Neuronal stem cell (in vitro differentiated cells): Measurements from ENCODE around the gene RPRD2.

Experiments
- DNase-seq: peaks from one replicate; pipeline ENCODE4 v3.0.0-alpha.2; 2013; ENCODE audit warnings: low spot score
- H2AFZ ChIP-seq: one replicate; pipeline ENCODE4 v1.6.1; 2013; ENCODE audit warnings: mild to moderate bottlenecking, low read length, inconsistent platforms
- H2AK5ac ChIP-seq: 2 replicates; pipeline ENCODE4 v1.6.1; 2013; ENCODE audit warnings: low read depth, mild to moderate bottlenecking, inconsistent platforms, low read length, moderate library complexity, mixed read lengths
- H2BK120ac ChIP-seq: 2 replicates; pipeline ENCODE4 v1.6.1; 2013; ENCODE audit warnings: low read depth, mild to moderate bottlenecking, inconsistent platforms, low read length, moderate library complexity, mixed read lengths
- H2BK12ac ChIP-seq: one replicate; pipeline ENCODE4 v1.6.1; 2013; ENCODE audit warnings: low read length, inconsistent platforms
- H2BK15ac ChIP-seq: 2 replicates; pipeline ENCODE4 v1.6.1; 2013; ENCODE audit warnings: mild to moderate bottlenecking, low read length, inconsistent platforms, mixed read lengths
- H2BK5ac ChIP-seq: one replicate; pipeline ENCODE4 v1.6.1; 2013; ENCODE audit warnings: inconsistent platforms, mild to moderate bottlenecking, low read length, moderate library complexity
- H3K14ac ChIP-seq: one replicate; pipeline ENCODE4 v1.6.1; 2013; ENCODE audit warnings: low read length, inconsistent platforms
- H3K18ac ChIP-seq: 2 replicates; pipeline ENCODE4 v1.6.1; 2013; ENCODE audit warnings: low read length, inconsistent platforms
- H3K23ac ChIP-seq: 2 replicates; pipeline ENCODE4 v1.6.1; 2013; ENCODE audit warnings: low read depth, mild to moderate bottlenecking, mixed read lengths, low read length, inconsistent platforms; ENCODE audit not compliant: poor library complexity
- H3K27ac ChIP-seq: replicated peaks from 3 replicates; pipeline ENCODE4 v1.5.1; 2013; ENCODE audit warnings: low read length, inconsistent platforms
- H3K27me3 ChIP-seq, 3 experiments: 2 replicates each; pipeline ENCODE4 v1.6.1; 2013; ENCODE audit warnings: low read length in 3 of 3, mild to moderate bottlenecking in 2 of 3, inconsistent platforms in 1 of 3, low read depth in 1 of 3, mixed read lengths in 1 of 3, moderate library complexity in 1 of 3; ENCODE audit not compliant: control insufficient read depth in 3 of 3, insufficient read depth in 3 of 3
- H3K36me3 ChIP-seq, 2 donors: replicated peaks in 1 of 2; 2 replicates each; pipeline ENCODE4 v1.6.1; 2013; ENCODE audit warnings: low read length in 2 of 2; ENCODE audit not compliant: control insufficient read depth in 2 of 2, insufficient read depth in 2 of 2
- H3K4ac ChIP-seq: 2 replicates; pipeline ENCODE4 v1.6.1; 2013; ENCODE audit warnings: inconsistent platforms, mild to moderate bottlenecking, low read length, moderate library complexity
- H3K4me1 ChIP-seq, 2 donors: 1 replicate in 1 of 2; 2 replicates in 1 of 2; pipeline ENCODE4 v1.6.1; 2013; ENCODE audit warnings: low read length in 2 of 2, low read depth in 1 of 2; ENCODE audit not compliant: control insufficient read depth in 2 of 2, insufficient read depth in 1 of 2
- H3K4me2 ChIP-seq: one replicate; pipeline ENCODE4 v1.6.1; 2013; ENCODE audit warnings: mild to moderate bottlenecking, low read length, inconsistent platforms; ENCODE audit not compliant: insufficient read depth, poor library complexity, severe bottlenecking
- H3K4me3 ChIP-seq, 2 donors: 2 replicates each; pipeline ENCODE4 v1.5.1; 2013; ENCODE audit warnings: low read length in 2 of 2, mild to moderate bottlenecking in 2 of 2, inconsistent platforms in 1 of 2, moderate library complexity in 1 of 2
- H3K79me1 ChIP-seq: one replicate; pipeline ENCODE4 v1.6.1; 2013; ENCODE audit warnings: low read depth, mild to moderate bottlenecking, inconsistent platforms, low read length, moderate library complexity
- H3K9ac ChIP-seq: one replicate; pipeline ENCODE4 v1.6.1; 2013; ENCODE audit warnings: mild to moderate bottlenecking, low read depth, low read length, inconsistent platforms; ENCODE audit not compliant: poor library complexity
- H3K9me3 ChIP-seq, 2 donors: replicated peaks in 1 of 2; 2 replicates each; pipeline versions ENCODE3 to v1.6.1; 2013; ENCODE audit warnings: low read length in 2 of 2, mild to moderate bottlenecking in 2 of 2, inconsistent platforms in 1 of 2, low read depth in 1 of 2, mixed read lengths in 1 of 2, moderate library complexity in 1 of 2; ENCODE audit not compliant: control insufficient read depth in 2 of 2, insufficient read depth in 1 of 2
- H4K8ac ChIP-seq: one replicate; pipeline ENCODE4 v1.6.1; 2013; ENCODE audit warnings: low read depth, mild to moderate bottlenecking, inconsistent platforms, low read length, moderate library complexity
- H4K91ac ChIP-seq: one replicate; pipeline ENCODE4 v1.6.1; 2013; ENCODE audit warnings: low read length, low read depth, mild to moderate bottlenecking, inconsistent platforms; ENCODE audit not compliant: poor library complexity
- WGBS, 2 donors: extraction: QIAGEN DNeasy Blood & Tissue Kit; methylation state at CpG; one replicate each; pipeline ENCODE4 v1.1.7; 2013; ENCODE audit warnings: missing lambda C conversion rate in 2 of 2, mixed read lengths in 1 of 2; ENCODE audit not compliant: insufficient read length in 2 of 2, insufficient replicate concordance in 1 of 2; ENCODE audit errors: extremely low coverage in 2 of 2; 5-methylcytosine and 5-hydroxymethylcytosine counted together

RPRD2 gene

DNA sequence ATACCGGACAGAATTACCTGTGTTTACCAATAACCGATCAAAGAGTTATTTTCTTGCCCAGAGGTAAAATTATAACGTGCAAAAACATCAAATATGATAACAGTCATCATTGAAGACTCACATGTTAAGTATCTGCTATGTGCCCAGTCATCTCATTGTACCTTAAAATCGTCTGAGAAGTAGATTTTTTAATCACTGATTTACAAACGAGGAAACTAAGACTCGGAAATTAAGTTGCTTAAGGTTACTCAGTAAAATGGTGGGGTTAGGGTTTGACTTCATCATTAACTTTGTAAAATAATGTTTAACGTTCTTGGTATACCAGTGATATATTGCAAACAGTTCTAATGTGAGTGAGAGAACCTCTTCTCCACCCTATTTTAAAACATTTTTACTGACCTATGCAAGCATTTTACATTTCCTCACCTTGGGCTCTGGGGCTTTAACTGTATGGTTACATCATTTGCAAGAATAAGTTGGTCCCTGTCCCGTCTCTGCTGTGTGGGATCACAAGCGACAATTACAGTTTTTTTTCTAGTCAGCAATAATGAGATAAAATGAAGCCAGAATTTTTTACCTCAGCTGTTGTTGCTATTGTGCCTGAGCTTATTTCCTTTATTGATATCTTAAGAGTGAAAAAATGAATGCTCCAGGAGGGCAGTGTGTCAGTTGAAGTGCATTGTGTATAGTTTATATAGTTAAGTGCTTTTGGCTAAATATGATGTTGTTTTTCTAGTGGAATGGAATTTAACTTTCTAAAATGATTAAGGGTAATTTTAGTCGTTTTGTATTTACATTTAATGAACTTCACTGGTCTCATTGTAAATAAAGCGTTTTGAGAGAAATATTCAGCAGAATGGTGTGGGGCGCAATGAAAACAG is 2.7 kb downstream of the RPRD2 start:
- 100% methylated on average over 1 of the region's 12 CpGs; no CpG with 5 or more reads in 1 of the 2 donors for WGBS, 2 donors
- H3K4me3 ChIP-seq = peak overlapping the region in 1 of 2 donors; percentile 83
- no peak overlapping the region for H3K4ac ChIP-seq
- H3K4me1 ChIP-seq = peaks cover 0 to 8% of the 10 kb centered on the region in 2 donors
- H3K14ac ChIP-seq = no peak overlapping the region
- no peak overlapping the region for H3K4me2 ChIP-seq
- no peak overlapping the region for H3K23ac ChIP-seq
- H3K27ac ChIP-seq = no peak overlapping the region
- no peak overlapping the region for H4K8ac ChIP-seq
- H2AFZ ChIP-seq = no peak overlapping the region
- H3K27me3 ChIP-seq = no peaks in the 10 kb centered on the region
- H2AK5ac ChIP-seq = no peak overlapping the region
- H2BK5ac ChIP-seq = no peak overlapping the region
- H3K79me1 ChIP-seq = peaks cover 2% of the 10 kb centered on the region
- no peak overlapping the region for H3K9ac ChIP-seq
- H2BK12ac ChIP-seq = no peak overlapping the region
- no peak overlapping the region for H4K91ac ChIP-seq
- no peaks in the 10 kb centered on the region for H3K9me3 ChIP-seq
- no peak overlapping the region for H3K18ac ChIP-seq
- DNase-seq = no peak
- H2BK15ac ChIP-seq = no peak overlapping the region
- H3K36me3 ChIP-seq = peaks cover 0 to 19% of the 10 kb centered on the region in 2 donors
- H2BK120ac ChIP-seq = no peak overlapping the region

DNA sequence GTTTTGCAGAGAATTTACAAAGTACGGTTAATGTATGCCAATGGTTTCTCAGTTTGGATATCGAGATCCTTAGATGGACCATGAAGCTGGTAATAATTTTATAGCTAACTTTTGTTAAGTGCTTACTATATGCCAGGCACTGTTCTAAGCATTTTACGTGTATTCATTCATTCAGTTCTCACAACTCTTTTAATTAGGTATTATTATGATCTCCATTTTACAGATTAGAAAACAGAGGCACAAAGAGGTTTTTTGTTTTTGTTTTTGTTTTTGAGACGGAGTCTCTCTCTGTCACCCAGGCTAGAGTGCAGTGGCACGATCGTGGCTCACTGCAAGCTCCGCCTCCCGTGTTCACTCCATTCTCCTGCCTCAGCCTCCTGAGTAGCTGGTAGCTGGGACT is 7.2 kb downstream of the RPRD2 start:
- H3K23ac ChIP-seq = no peak overlapping the region
- no peak overlapping the region for H2BK12ac ChIP-seq
- H3K14ac ChIP-seq = no peak overlapping the region
- no peak overlapping the region for H2BK120ac ChIP-seq
- H3K18ac ChIP-seq = no peak overlapping the region
- H3K36me3 ChIP-seq = peaks cover 0 to 27% of the 10 kb centered on the region in 2 donors
- WGBS, 2 donors = no CpG with 5 or more reads among the region's 8 CpGs
- peaks cover 0 to 2% of the 10 kb centered on the region in 2 donors for H3K4me1 ChIP-seq
- H3K4me2 ChIP-seq = no peak overlapping the region
- H2AK5ac ChIP-seq = no peak overlapping the region
- no peak overlapping the region for H3K4me3 ChIP-seq
- H3K27me3 ChIP-seq = no peaks in the 10 kb centered on the region
- H3K79me1 ChIP-seq = peaks cover 2% of the 10 kb centered on the region
- H2BK15ac ChIP-seq = no peak overlapping the region
- H4K8ac ChIP-seq = no peak overlapping the region
- no peak overlapping the region for H4K91ac ChIP-seq
- no peak overlapping the region for H2BK5ac ChIP-seq
- no peak overlapping the region for H3K27ac ChIP-seq
- no peak for DNase-seq
- no peak overlapping the region for H2AFZ ChIP-seq
- no peak overlapping the region for H3K9ac ChIP-seq
- no peaks in the 10 kb centered on the region for H3K9me3 ChIP-seq
- no peak overlapping the region for H3K4ac ChIP-seq

DNA sequence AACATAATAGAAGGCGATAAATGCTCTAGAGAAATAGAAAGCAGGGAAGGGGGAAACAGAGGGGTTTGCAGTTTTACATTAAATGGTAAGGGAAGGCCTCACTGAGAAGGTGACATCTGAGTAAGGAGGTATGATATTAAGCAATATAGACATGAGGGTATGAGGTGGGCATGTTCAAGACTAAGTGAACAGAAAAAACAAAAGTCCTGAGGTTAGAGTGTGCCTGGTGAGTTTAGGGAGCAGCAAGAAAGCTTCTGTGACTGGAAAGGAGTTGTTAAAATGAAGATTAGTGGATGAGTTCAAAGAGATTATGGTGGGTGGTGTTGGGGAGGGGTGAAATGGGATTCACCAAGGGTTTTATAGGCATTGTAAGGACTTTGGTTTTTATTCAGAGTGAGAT is 8.6 kb downstream of the RPRD2 start:
- H3K9ac ChIP-seq = no peak overlapping the region
- DNase-seq = no peak
- H2AK5ac ChIP-seq = no peak overlapping the region

DNA sequence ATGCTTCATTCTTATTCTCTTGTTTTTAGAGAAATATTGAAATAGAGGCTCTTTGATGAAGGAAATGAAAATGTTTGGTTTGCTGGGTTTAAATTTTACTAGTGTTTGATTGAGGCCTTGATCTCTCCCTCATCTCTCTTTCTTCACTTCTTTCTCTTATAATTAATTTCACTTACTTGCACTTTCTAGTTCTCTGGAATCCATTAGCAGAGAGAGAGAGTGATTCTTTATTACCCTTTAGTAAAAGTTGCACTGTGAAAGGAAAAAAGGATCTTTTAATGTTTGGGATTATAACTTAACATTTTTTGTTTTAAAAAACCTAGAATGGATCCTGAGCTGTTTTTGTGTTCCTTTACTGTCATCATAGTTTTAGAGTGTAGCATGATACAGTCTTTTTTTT is 12.2 kb downstream of the RPRD2 start:
- Histone ChIP-seq H2BK5ac (no peak overlapping the region), H3K9me3 (no peaks in the 10 kb centered on the region), H3K27ac (no peak overlapping the region), H3K36me3 (peaks cover 0 to 23% of the 10 kb centered on the region in 2 donors), H2BK120ac (no peak overlapping the region), H3K14ac (no peak overlapping the region), H4K8ac (no peak overlapping the region), H4K91ac (no peak overlapping the region), H3K4me2 (no peak overlapping the region), H2AK5ac (no peak overlapping the region), H2AFZ (no peak overlapping the region), H3K79me1 (peaks cover 1% of the 10 kb centered on the region), H2BK15ac (no peak overlapping the region), H3K4ac (no peak overlapping the region), H3K4me1 (peaks cover 0 to 2% of the 10 kb centered on the region in 2 donors), H3K4me3 (no peak overlapping the region), H2BK12ac (no peak overlapping the region), H3K18ac (no peak overlapping the region), H3K23ac (no peak overlapping the region), H3K27me3 (no peaks in the 10 kb centered on the region), H3K9ac (no peak overlapping the region)
- DNase-seq = no peak

More for the DNA sequence above, 8.6 kb downstream of the RPRD2 start:
- H4K91ac ChIP-seq = no peak overlapping the region
- peaks cover 0 to 27% of the 10 kb centered on the region in 2 donors for H3K36me3 ChIP-seq
- no peak overlapping the region for H3K18ac ChIP-seq
- no peak overlapping the region for H3K4me3 ChIP-seq
- H2AFZ ChIP-seq = no peak overlapping the region
- no peak overlapping the region for H2BK12ac ChIP-seq
- no peak overlapping the region for H3K14ac ChIP-seq
- H3K4me1 ChIP-seq = peaks cover 0 to 2% of the 10 kb centered on the region in 2 donors
- H4K8ac ChIP-seq = no peak overlapping the region
- H3K27me3 ChIP-seq = no peaks in the 10 kb centered on the region
- no peak overlapping the region for H2BK15ac ChIP-seq
- no peak overlapping the region for H3K27ac ChIP-seq
- no peak overlapping the region for H2BK5ac ChIP-seq
- H3K4me2 ChIP-seq = no peak overlapping the region
- H3K9me3 ChIP-seq = no peaks in the 10 kb centered on the region
- H3K4ac ChIP-seq = no peak overlapping the region
- H3K23ac ChIP-seq = no peak overlapping the region
- no peak overlapping the region for H2BK120ac ChIP-seq
- WGBS, 2 donors = no CpG with 5 or more reads among the region's 1 CpG
- H3K79me1 ChIP-seq = peaks cover 2% of the 10 kb centered on the region
